ENCODE data around the gene C3orf62. TPM values are rescaled to one million over a fixed set of nuclear protein-coding genes. Genes with fewer than 3 reads are reported as not detected.

Gene C3orf62
- total RNA-seq (10 to 100 TPM; 11.6 to 12.1 TPM), polyA plus RNA-seq (1 to 10 TPM in 1 of 3 donors, under 1 TPM in 2; 0.73 to 1.4 (median 0.75) TPM), total RNA-seq (5.4 to 13.5 (median 11.0) reads per million in 6 experiments)

DNA sequence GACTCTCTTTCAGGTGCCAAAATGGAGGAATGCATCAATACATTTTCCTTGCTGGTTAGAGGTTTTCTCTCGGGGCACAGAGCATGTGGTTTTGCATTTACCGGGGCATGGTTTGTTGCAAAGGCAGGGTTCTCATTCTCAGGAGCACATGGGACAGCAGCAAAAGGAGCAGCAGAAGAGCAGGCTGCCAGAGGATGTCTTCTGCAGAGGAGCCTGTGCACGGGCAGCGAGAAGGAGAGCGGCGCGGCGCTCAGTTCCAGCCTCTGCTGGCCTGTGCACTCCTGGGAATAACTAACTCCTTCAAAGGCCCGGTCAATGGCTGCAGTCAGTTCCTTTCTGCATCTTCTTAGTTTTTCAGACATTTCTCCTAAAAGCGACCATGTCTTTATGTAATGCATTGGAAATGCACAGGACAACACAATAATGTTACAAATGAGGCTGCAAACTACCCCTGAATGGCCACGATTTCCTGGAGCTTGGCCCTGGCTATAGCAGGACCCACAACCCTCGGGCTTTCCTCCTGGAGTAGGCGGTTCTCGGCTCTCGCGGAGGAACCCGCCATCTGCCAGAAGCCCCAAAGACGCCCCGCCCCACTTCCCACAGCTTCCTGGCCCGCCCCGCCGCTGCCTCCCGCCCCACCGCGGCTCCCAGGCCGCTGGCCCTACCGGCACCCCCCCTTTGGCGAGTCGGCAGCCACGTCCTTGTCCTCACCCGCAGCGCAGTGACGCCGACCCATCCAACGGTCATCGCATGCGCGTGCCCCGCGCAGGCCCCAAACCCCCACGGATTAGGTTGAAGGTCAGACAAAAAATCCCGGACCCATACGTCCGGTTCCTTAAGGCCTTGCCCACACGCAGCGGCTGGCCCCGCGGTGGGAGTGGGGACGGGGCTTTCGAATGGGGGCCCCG is at the start of gene C3orf62:
Gene C3orf62, minus strand, starts transcription at position 758 of the 908 bp plus-strand sequence. Its CDS starts 360 bp downstream, at position 398.
- DNase-seq (peak; percentile 39 to 78 (median 56)), ATAC-seq (peak; percentile 86 to 90)
- H3K4me3 Mint-ChIP-seq: peak within 1 kb of the TSS; percentile 80 to 91 (median 88)
- H3K36me3 Mint-ChIP-seq: peaks cover 0 to 33% (median 14%) of the 10 kb centered on the region in 3 donors
- no peaks in the 10 kb centered on the region for H3K9me3 Mint-ChIP-seq
- peak within 1 kb of the TSS; percentile 82 to 93 (median 92) for H3K27ac Mint-ChIP-seq
- H3K27me3 Mint-ChIP-seq: no peaks in the 10 kb centered on the region
- H3K4me1 Mint-ChIP-seq: peaks cover 14 to 31% (median 26%) of the 10 kb centered on the region in 4 donors
- POLR2A ChIA-PET: no interaction called here

DNA sequence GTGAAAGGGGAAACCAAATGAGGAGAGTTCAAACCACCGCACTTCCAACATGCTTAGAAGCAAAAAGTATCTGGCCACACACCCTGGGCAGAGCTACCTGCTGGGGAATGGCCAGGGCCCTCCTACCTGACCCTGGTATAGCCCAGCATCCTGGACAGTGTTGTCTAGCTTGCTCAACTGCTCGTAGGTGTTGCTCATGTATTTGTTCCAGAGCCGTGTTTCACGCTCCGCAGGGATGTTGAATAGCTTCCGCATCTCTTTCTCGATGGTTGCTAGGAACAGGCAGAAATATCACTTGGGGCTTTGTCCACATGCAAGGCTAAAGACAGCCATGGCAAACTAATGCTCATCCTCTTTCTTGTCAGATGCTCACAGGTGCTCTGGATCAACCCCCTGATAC is 47.7 kb upstream of the C3orf62 start:
- no peaks in the 10 kb centered on the region for H3K9me3 Mint-ChIP-seq
- H3K27me3 Mint-ChIP-seq: no peaks in the 10 kb centered on the region
- peaks cover 0 to 93% (median 34%) of the 10 kb centered on the region in 3 donors for H3K36me3 Mint-ChIP-seq
- DNase-seq (no peak), ATAC-seq (no peak)
- POLR2A ChIA-PET: interaction anchor here (0.5 to 1.2 kb wide), 4 partner anchors 15 to 405 kb away, joined by 3 to 5 read pairs (median 3); partner anchors contain the start of gene USP4
- no peak overlapping the region for H3K4me3 Mint-ChIP-seq
- peaks cover 0 to 27% (median 9%) of the 10 kb centered on the region in 4 donors for H3K4me1 Mint-ChIP-seq
- H3K27ac Mint-ChIP-seq: peak overlapping the region in 1 of 10 donors; percentile 10

DNA sequence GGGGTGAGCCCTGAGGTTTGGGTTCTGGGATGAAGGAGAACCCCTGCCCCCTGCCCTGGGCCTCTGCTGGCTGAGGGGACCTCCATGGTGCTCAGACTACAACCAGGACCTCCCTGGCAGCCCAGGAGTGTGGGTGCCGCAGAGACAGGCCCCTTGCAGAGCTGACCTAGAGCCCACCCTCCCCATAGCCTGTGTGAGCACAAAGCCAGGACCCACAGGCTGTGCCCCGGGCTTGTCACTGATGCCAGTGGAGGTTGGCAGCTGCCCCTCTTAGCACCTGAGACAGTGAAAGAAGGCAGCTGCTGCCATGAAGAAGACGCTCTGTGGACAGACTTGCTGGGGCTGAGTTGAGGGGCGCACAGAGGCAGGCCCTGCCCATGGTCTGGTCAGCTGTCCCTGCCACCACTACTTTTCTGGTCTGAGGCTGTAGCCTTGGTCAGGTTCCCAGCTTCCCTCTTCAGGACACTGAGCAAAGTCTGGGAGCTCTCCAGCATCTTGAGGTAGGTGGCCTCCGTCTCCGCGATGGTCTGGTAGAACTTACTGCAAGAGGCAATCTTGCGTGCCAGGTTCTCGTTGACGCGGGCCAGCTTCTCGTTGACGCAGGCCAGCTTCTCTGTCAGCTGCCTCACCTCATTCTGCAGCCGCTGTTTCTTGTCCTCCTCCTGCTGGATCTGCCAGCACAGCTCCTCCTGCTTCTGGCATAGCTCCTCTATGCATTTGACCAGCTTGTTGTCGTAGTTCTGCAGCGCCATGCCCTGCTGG is 39.8 kb upstream of the C3orf62 start:
- no peaks in the 10 kb centered on the region for H3K27me3 Mint-ChIP-seq
- peaks cover 0 to 3% (median 1%) of the 10 kb centered on the region in 4 donors for H3K4me1 Mint-ChIP-seq
- peak overlapping the region in 2 of 10 donors; percentile 48 to 51 for H3K27ac Mint-ChIP-seq
- H3K36me3 Mint-ChIP-seq: peaks cover 0 to 78% (median 9%) of the 10 kb centered on the region in 3 donors
- H3K9me3 Mint-ChIP-seq: no peaks in the 10 kb centered on the region
- POLR2A ChIA-PET: interaction anchor here (0.7 kb wide), 2 partner anchors 25 to 709 kb away, joined by 4 read pairs; no protein-coding TSS in a partner anchor
- DNase-seq (no peak), ATAC-seq (no peak)
- H3K4me3 Mint-ChIP-seq: no peak overlapping the region

DNA sequence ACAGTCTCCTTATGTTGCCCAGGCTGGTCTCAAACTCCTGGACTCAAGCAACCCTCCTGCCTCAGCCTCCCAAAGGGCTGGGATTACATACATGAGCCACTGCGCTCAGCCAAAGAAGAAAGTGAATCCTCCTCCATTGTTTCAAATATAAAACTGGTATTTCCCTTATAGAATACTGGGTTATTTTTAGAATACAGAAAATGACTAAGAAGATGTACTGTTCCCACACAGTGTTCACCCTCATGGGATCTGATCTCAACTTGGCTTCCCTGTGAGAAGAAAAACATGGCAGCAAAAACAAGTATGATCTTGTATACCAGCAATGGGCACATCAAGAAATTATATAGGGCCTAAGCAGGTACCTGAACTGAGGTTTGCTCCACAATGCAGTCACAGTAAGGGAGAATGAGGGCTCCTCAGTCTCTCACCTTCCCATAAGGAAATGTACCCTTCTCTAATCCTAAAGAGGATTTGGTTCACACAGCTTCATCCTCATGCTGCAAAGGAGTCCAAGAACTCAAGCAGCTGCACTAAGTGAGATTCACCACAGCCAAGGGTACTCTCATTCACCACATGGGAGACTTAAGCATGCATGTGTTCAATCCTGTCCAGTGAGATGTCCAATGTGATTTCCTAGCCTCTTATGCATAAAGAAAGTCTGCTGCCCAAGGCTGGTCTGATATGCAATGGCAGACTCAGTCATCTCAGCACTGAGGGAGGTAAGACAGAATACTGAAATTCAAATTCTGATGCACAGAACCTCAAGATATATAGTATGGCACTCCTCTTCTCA is 37.1 kb upstream of the C3orf62 start:
- H3K4me3 Mint-ChIP-seq: no peak overlapping the region

DNA sequence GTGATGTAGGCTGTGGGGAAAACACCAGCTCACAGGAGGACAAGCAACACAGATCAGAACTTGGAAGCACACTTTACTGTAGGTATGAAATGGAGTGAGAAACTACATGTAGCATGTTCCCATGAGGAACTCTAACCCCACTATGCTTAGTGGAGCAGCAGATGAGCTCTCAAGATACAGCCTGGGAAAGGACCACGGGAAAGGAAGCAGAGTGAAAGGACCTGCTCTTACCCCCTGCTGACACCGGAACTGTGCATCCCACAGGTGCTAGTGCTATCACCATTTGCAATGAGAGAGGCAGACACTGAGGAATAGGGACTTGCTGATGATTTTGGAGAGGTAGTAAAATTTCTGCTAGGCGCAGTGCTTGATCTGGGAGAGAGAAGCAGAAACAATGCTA is 34.3 kb upstream of the C3orf62 start:
- Mint-ChIP-seq H3K4me1 (peaks cover 0 to 4% (median 2%) of the 10 kb centered on the region in 4 donors), H3K9me3 (no peaks in the 10 kb centered on the region), H3K4me3 (no peak overlapping the region), H3K27ac (peak overlapping the region in 4 of 10 donors; percentile 14 to 58 (median 46)), H3K36me3 (peaks cover 4 to 76% (median 5%) of the 10 kb centered on the region in 3 donors), H3K27me3 (no peaks in the 10 kb centered on the region)
- ATAC-seq: no peak
- no peak for DNase-seq
- POLR2A ChIA-PET: no interaction called here

More for the DNA sequence above, 37.1 kb upstream of the C3orf62 start:
- no peak for ATAC-seq
- POLR2A ChIA-PET: no interaction called here
- Mint-ChIP-seq H3K4me1 (peaks cover 0 to 4% (median 2%) of the 10 kb centered on the region in 4 donors), H3K27me3 (no peaks in the 10 kb centered on the region), H3K36me3 (peaks cover 1 to 73% (median 9%) of the 10 kb centered on the region in 3 donors), H3K27ac (peak overlapping the region in 3 of 10 donors; percentile 13 to 72 (median 63)), H3K9me3 (no peaks in the 10 kb centered on the region)
- DNase-seq: no peak

DNA sequence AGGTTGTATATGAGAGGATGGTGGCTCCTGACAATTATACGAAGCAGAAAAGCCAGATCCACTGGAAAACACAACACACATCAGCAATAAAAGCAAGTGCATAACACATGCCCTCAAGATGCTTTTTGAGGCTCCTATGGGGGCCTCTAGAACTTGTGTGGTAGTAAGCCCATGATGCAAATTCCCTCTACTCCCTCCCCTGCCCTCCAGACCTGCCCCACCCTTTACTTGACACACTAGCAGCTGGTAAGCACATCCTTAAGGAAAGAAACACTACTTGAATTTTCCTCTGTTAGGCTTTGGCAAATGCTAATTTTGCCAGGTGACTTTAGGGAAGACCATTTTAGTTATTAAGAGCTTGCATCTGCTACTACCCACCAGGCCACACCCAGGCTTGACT is 33.6 kb upstream of the C3orf62 start:
- Mint-ChIP-seq H3K36me3 (peaks cover 4 to 77% (median 5%) of the 10 kb centered on the region in 3 donors), H3K27me3 (no peaks in the 10 kb centered on the region)

DNA sequence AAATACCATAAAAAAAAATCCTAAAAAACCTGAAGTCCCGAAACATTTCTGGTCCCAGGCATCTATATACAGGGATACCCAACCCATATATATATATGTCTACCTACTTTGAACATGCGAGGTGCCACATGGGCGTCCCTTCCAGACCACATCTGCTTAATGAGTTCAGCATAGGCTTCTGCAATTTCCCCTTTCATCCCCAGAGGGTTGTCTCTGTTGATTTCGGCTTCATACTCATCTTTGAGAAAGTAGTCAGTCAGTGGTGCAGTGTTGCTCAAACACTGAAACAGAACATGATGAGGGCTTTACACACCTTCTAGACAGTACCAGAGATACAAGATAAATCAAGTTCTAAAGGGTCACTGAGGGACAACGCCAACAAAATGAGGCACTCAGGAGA is 28.6 kb upstream of the C3orf62 start:
- Mint-ChIP-seq H3K4me3 (no peak overlapping the region), H3K27me3 (no peaks in the 10 kb centered on the region), H3K36me3 (peaks cover 0 to 84% (median 4%) of the 10 kb centered on the region in 3 donors), H3K4me1 (no peaks in the 10 kb centered on the region), H3K9me3 (no peaks in the 10 kb centered on the region), H3K27ac (no peak overlapping the region)
- POLR2A ChIA-PET: interaction anchor here (0.6 kb wide), 1 partner anchor 26 kb away, joined by 4 read pairs; no protein-coding TSS in a partner anchor
- DNase-seq (no peak), ATAC-seq (no peak)

More for the DNA sequence above, 33.6 kb upstream of the C3orf62 start:
- ATAC-seq (no peak), DNase-seq (no peak)
- peaks cover 0 to 4% (median 2%) of the 10 kb centered on the region in 4 donors for H3K4me1 Mint-ChIP-seq
- no peak overlapping the region for H3K4me3 Mint-ChIP-seq
- peak overlapping the region in 3 of 10 donors; percentile 26 to 48 (median 41) for H3K27ac Mint-ChIP-seq
- POLR2A ChIA-PET: no interaction called here
- H3K9me3 Mint-ChIP-seq: no peaks in the 10 kb centered on the region

DNA sequence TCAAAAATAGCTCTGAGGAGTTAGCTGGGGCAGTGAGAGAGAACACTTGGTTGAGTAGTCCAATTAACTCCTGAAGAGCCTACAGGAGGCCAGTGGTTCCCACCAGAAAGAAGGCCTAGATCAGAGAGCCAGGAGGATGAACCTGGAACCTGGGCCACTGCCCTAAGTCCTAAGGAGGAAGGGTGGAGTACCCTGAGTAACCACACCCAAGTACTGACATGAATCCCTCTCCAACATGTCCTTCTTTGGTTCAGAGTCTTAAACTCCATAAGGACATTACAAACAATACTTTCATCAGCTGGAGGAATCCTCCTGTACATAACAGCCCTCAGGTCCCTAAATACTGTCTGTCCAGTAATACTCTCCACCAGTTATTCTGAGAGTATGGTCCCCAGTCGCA is 25.6 kb upstream of the C3orf62 start:
- H3K4me1 Mint-ChIP-seq: no peaks in the 10 kb centered on the region
- H3K36me3 Mint-ChIP-seq: peaks cover 0 to 86% (median 2%) of the 10 kb centered on the region in 3 donors
- DNase-seq (no peak), ATAC-seq (no peak)
- peak overlapping the region in 4 of 10 donors; percentile 14 to 40 (median 32) for H3K27ac Mint-ChIP-seq
- H3K27me3 Mint-ChIP-seq: no peaks in the 10 kb centered on the region
- H3K4me3 Mint-ChIP-seq: no peak overlapping the region
- no peaks in the 10 kb centered on the region for H3K9me3 Mint-ChIP-seq
- POLR2A ChIA-PET: interaction anchor here (0.5 kb wide), 1 partner anchor 125 kb away, joined by 3 read pairs; no protein-coding TSS in a partner anchor

DNA sequence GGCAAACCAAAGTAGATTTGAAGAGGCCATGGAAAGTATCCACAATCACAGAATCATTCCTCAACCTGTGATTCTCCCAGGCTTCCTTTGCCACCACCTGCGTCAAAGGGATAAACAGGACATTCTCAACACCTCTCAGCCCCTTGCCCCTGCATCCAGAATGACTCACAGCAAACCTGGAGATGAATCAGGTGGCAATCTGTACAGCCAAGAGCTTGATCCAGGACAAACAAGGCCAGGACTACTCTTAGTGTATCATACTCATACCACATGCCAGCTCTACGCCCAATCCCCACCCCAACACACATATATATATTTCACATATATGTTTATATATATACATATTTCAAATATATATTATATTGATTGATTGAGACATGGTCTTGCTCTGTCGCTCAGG is 23.6 kb upstream of the C3orf62 start:
- POLR2A ChIA-PET: no interaction called here
- H3K36me3 Mint-ChIP-seq: peaks cover 0 to 83% (median 7%) of the 10 kb centered on the region in 3 donors

DNA sequence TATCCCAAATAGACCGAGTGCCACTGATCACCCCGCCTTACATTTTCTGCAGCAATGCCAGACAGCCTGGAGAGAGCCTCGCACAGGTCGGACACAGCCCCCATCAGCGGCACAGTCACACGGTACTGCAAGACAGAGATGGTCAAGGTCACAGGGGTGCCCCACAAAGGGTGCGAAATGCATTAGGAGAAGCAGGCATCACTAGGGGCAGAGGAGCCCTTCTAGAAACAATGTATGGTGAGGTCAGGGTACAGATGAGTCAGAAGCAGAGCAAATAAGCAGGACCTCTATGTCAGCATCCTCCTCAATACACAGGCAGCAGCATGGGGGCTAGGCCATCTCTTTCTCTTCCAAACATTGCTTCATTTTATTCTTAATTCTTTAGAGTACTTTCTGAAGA is 21.5 kb upstream of the C3orf62 start:
- Mint-ChIP-seq H3K4me3 (no peak overlapping the region), H3K9me3 (no peaks in the 10 kb centered on the region), H3K36me3 (peaks cover 0 to 84% (median 17%) of the 10 kb centered on the region in 3 donors), H3K4me1 (peaks cover 0 to 3% (median 0%) of the 10 kb centered on the region in 4 donors), H3K27ac (peak overlapping the region in 4 of 10 donors; percentile 29 to 65 (median 39)), H3K27me3 (no peaks in the 10 kb centered on the region)
- DNase-seq (no peak), ATAC-seq (no peak)
- POLR2A ChIA-PET: interaction anchor here (0.6 kb wide), 1 partner anchor 129 kb away, joined by 3 read pairs; no protein-coding TSS in a partner anchor

More for the DNA sequence above, 23.6 kb upstream of the C3orf62 start:
- peak overlapping the region in 4 of 10 donors; percentile 16 to 74 (median 50) for H3K27ac Mint-ChIP-seq
- no peaks in the 10 kb centered on the region for H3K4me1 Mint-ChIP-seq
- H3K9me3 Mint-ChIP-seq: no peaks in the 10 kb centered on the region
- H3K27me3 Mint-ChIP-seq: no peaks in the 10 kb centered on the region
- H3K4me3 Mint-ChIP-seq: no peak overlapping the region
- no peak for DNase-seq
- ATAC-seq: no peak

DNA sequence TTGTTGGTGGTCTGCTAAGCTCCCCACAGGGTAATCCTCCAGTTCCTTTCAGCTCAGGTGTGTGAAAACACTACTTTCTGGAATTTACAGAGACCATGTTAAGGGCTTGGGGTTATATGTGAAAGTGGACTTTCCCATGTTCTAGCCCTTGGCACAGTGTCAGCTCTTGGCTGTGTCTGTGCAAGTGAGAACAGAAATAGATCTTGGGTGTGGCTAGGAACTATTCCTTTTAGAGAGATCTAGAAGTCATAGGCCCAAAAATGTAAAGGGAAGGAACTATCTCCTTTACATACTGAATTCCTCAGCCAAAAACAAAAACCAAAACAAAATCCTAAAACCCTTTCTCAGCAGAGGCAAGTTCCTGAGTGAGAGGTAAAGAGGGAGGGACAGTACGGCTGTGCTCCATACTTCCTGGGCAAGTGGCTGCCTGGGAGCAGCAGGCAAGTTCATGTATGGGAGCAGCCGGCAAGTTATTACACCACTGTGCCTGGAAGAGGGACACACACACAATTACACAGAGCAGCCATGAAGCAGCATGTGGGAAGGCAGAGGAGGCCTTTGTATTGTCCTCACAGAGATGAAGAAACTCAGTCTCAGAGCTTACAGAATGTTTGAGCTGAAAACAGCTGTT is 19.9 kb upstream of the C3orf62 start:
- Mint-ChIP-seq H3K36me3 (peaks cover 0 to 88% (median 19%) of the 10 kb centered on the region in 3 donors), H3K27ac (peak overlapping the region in 7 of 10 donors; percentile 10 to 54 (median 33)), H3K27me3 (no peaks in the 10 kb centered on the region), H3K4me3 (no peak overlapping the region), H3K4me1 (peaks cover 0 to 3% (median 0%) of the 10 kb centered on the region in 4 donors), H3K9me3 (no peaks in the 10 kb centered on the region)
- POLR2A ChIA-PET: no interaction called here
- no peak for DNase-seq
- ATAC-seq: no peak
